Stimulated activated CD4-positive, alpha-beta T cell treated with anti-CD3 and anti-CD28 coated beads, Interleukin-4, amount 100 ng/mL, for 24 hours (primary cell): Measurements from ENCODE around the gene ERP44.
"Not testable (repeated sequence)": the region's sequence is repeated elsewhere in the genome, so short reads cannot be mapped to it uniquely, and the experiment has no call there.

ENCODE experiments used
- DNase-seq: peaks from one replicate; pipeline ENCODE4 v3.0.0-alpha.2; 2020

ERP44 gene

DNA sequence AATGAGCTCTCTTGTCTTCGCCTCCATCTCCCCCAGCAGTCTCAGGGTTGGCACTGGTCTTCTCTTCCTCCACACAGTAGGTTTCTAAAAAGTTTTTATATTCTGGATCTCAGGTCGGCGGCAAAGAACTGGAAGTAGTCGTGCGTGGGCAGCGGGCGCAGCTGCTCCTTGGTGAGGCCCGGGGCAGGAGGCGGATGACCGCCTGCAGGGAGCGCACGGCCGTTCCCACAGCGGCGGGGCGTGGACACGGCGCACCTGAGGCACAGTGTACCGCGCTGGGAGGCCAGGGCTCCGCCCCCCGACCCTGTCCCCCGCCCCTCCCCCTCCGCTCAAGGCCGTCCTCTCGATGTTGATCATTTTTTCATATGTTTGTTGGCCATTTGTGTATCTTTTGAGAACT, 99.9 kb downstream of the ERP44 start:
- no peak for DNase-seq

DNA sequence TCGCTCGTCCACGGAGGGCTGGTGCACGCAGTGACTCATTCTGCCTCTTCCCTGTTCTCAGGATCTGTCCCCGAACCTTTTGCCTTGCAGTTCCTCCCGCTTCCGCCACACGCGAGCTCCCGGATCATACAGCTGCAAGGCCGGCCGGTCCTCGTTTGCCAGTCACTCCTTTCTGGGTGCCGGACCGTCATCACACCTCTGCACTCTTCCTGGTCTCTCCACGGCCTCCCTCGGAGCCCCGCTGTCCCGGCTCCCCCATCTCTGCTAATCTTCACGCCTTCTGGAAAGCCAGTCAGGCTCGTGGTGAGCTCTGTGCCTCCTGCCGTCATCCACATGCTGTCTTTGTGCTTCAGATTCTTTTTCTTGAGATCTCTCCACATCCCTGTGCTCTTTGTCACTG, 100.5 kb downstream of the ERP44 start:
- no peak for DNase-seq

DNA sequence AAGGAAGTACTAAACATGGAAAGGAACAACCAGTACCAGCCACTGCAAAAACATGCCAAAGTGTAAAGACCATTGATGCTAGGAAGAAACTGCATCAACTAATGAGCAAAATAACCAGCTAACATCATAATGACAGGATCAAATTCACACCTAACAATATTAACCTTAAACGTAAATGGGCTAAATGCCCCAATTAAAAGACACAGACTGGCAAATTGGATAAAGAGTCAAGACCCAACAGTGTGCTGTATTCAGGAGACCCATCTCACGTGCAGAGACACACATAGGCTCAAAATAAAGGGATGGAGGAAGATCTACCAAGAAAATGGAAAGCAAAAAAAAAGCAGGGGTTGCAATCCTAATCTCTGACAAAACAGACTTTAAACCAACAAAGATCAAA, 108.3 kb downstream of the ERP44 start:
- DNase-seq = not testable (repeated sequence)

DNA sequence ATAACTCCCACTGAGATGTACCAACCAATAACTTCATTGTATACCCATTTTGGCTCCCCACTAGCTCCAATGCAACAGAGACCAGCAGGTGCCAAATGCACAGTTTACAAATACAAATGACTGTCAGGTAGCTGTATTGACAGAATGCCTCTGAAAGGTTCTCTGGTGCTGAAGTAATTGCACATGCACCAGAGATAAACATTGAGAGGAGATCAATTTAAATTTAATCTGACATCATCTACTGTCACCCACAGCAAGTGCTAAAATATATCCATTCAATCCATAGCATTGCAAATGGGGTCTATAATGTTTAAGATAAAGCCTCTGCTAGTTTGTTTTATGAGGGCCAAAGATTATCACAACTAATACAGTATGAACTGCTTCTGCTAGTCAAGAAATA, 112.2 kb downstream of the ERP44 start:
- DNase-seq = no peak

DNA sequence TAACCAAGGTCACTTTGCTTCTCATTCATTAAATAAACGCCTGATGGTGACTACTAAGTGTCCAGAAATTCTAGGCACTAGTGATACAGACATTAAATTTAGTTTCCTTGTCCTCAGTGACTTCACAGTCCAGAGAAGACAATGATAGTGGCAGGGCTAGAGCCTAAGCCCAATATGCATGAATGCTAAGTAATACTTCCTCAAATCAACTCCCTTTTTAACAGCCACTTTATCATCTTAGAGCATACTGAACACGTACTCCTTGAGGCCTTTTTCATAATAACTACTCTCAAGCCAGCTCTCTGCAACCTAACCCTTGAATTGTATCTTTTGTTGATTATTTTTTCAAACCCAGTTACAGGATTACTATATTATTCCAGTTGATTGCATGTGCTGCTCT, 118.2 kb downstream of the ERP44 start:
- DNase-seq = no peak

DNA sequence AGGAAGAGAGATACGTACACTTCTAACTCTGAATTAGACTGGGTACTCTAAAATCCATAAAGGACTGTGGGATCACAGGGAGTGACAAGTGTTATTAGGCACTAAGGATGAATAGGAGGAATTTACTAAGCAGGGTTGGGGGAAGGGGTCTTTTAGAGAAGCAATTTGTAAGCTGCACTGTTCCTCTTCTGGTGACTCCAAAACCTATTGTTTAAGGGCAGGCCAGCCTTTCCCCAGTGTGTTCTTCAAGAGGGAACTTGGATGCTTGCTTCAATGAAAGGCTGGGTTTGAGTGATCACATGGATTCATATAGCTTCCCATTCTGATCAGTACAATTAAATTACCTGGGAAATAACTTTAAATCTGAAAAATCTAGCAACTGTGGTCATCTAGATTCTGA, 120.6 kb downstream of the ERP44 start:
- DNase-seq = no peak

DNA sequence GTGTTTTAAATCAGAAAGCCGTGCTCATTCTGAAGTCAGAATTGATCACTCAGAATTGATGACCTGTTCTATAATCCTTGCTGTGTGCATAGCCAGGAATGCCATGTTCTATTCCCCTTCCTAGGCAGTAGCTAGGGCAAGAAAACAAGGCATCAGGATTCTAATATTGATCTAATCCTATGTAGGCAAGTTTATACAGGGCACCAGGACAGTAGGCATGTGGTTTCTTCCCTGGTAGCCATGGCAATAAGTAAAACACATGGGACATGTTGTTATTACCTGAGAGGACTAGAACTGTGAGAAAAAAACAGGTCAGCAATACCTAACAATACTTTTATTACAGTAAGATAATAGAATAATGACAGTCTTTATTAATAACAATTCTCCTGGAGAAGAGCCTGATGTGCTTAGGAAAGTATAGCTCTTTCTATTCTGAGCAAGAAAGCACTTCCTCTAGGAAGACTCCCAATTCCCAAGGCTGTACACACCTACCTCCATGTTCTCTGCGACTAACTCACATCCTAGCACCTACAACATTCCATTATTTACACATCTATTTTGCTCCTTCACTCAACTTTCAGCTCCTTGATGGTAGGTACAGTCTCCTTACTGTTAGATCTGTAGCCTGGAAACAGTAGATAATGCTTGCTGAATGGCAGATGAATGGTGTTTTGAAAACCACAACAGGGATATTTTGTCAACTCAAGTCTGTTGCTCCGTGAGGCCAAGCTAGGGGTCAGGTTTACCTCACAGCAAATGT, 121.6 kb downstream of the ERP44 start:
- DNase-seq = no peak

DNA sequence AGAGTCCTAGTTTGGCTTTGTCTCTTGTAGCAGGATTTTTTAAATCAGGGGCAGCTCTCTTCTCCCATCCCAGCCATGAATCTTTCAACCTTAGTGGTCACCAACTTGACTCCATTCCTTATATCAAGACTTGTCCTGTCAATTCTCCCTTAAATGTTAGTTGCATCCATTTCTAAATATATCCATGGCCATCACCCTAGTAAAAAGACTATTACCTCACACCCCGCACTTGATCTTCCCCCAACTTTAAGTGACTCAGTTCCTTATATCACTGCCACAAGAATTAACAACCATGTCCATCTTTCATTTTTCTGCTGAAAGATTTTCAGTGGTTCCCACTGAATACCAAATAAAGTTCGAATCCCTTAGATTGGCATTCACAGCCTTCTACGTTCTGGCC, 125.3 kb downstream of the ERP44 start:
- DNase-seq = no peak

DNA sequence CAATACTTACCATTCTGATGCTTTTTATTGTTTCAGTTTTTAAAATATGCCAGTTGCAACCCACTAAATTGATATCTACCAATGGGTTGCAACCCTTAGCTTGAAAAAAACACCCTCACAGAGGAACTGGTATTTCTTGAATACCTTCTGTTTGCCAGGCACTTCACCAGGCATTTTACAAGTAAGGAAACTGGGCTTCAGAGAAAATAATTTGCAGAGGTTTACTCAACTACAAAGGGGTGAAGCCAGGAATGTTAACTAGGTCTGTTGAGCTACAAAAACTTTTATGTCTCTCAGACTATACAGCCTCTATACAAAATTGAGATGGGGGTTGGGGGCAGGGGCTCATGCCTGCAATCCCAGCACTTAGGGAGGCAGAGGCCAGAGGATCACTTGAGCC, 127.4 kb downstream of the ERP44 start:
- no peak for DNase-seq

DNA sequence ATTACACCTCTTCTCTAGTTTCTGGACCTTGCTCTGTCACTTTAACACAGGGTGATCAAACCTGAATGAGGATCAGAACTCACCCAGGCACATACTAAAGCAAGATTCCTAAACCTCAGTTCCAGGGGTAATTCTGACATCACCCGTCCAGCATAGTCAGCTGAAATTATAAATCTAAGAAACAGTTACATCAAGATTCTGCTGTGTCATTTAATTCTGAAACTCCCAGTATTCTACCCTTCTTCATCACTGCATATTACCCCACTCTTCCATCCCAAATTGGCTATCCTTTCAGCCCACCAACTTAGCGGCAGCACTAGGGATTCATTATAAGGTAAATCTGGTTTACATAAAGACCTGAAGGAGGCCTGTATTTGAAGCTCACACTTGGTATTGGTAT, 128.3 kb downstream of the ERP44 start:
- DNase-seq = no peak

DNA sequence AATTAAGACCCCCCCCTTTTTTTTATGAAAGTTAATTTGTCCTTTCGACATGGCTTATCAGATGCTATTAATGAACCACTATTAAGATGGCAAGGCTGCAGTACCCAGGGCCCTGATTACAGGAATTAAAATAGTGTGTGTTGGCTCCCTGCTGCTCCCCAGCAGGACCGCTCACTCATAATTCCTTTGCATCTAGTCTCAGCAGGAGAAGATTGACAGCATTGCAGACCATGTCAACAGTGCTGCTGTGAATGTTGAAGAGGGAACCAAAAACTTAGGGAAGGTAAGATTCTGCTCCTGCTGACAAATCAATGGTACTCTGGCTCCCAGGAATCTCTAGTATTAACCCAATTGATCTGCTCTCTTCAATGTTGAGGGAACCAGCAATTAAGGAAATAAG, 131.3 kb downstream of the ERP44 start:
- DNase-seq = no peak

DNA sequence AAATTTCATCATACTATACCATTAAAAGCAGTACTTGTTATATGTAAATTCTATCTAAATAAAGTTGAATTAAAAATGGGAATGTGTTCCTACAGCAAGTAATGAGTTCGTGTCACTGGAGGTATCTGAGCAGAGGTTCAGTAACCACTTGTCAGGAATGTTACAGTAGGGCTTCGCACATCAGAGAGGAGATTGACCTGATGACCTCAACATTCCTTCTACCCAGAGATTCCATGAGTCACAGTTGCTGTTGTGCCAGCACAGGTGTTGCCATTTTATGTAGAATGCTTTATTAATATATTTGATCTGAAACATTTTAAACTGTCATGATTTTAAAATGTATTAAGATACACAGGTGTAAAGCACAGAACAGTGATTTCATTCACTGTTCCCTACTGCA, 132.1 kb downstream of the ERP44 start:
- DNase-seq = no peak

DNA sequence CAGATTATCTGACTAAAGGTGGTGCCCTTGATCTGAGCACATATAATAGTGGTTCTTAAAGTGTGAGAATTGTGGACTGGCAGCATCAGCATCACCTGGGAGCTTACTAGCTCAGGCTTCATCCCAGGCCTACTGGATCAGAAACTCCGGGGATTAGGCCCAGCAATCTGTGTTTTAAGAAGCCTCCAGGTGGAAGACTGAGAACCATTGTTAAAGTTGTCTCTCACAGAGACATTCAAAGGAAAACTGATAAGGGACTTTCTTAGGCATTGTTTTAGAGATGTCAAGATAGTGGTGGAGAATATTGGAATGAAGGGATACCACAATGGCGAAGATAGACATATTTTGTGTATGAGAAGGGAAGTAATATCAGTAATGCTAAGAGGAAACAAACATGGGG, 132.8 kb downstream of the ERP44 start:
- DNase-seq = no peak

DNA sequence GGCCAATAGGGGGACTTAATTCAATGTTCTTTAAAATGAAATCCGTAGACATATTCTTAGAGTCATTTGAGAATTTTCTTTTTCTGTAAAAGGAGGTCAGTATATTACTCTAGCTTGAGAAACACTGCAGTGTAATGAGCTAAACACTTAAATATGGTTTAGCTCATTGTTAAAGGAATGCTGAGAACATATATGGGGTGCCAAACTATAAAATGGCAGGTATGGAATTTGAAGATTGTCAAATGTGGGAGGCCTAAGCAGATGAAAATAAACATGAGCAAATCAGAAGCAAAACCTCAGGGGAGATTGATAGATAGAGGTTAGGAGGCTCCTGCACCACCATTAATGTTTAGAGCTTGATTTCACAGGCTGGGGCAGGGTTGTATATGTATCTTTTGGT, 134.5 kb downstream of the ERP44 start:
- no peak for DNase-seq

DNA sequence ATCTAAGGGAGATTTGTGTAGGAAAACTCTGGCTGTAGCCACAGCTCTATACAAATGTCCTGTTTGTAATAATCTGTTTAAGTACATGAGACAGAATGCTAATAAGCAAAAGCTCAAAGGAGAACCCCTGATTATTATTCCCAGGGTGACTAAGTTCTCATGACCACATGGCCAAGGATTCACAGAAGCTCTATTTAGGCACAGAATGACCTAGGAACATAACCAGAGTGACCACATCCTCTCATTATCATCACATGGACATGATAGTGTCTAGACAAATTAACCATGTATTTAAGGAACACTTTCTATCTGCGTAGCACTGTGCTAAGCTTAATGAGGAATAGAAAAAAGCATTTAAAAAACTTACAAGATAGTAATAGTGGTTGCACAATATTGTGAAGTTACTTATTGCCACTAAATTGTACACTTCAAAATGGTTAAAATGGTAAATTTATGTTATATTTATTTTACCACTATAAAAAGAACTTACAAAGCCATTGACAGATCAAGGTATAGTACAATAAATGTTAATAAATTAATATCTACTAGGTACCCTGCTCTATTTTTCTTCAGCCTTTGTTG, 136.0 kb downstream of the ERP44 start:
- no peak for DNase-seq

DNA sequence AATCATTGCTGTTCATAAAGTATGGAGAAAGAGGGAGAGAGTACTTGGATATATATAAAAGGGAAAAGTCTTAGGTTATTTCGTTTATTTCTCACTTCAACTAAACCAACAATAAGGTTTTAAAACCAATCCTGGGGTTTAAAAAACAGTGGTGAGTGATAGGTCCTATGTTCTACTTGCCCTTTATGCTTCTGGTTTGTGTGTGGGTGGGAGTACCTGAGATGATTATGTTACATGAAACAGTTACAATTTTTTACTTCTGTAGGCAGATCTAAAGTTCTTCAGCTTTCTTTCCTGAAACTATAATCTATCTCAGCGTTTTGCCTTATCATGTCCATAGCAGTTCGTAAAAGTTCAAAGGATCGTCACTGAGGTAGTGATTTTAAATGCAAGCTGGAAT, 143.2 kb downstream of the ERP44 start:
- DNase-seq = no peak

DNA sequence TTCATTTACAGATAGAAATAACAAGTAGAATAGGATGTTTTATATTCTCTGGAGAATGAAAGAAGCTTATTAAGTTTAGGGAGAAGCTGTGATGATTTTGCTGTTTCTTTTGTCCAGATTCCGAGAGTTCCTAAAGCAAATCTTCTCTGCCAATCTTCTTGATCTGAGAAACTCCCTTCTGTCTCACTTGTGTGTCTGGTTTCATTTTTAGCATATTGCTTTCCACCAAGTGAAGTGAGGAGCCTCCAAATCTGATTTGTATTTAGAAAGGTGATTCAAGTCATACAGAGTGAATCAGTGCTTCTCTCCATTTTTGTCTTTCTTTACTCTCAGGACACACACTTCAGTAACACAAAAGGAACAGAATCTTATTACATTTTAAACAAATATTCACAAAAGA, 144.0 kb downstream of the ERP44 start:
- no peak for DNase-seq

DNA sequence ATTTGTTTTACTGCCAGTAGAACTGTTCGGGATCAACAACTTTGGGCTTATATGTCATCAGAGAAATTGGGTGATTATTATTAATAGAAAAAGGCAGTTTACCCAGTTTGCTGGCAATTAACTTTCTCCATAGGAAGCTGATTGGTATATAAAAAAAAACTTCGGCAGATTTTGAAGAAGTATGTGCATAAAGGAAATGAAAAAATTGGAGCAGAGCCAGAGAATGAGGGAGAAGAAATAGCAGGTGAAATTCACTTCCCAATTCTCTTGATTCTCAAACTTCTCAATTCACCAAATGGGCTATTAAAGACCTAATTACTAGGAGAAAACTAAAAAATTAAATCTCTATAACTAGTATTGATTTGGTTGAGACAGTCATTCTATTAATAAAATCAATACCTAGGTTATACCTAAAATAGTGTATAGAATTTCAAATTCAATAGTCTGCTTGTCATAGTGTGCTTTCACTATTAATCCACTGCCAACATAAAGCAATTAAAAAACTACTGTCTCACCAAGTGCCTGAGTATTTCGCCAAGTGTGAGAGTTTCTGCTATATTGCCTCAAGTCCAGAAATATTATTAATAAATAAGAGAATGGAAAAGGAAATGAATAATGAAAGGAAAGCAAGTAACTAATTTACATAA, 144.8 kb downstream of the ERP44 start:
- no peak for DNase-seq

DNA sequence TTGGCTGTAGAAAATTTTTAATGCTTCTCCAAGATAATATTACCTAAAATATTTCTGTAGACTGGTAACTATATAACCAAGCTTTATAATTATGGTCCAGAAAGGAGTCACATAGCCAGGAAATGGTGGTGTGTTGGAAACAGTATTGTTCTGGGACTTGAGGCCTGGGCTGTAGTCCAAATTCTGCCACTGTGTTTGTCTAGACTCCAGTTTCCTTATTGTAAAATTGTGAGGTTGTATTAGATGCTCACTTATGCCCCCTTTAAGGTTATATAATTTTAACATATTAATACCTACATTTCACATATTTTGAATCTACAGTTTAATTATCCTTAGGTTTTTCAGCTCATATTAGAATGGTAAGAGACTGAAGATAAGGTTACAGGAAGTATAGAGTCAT, 149.9 kb downstream of the ERP44 start:
- DNase-seq = no peak

DNA sequence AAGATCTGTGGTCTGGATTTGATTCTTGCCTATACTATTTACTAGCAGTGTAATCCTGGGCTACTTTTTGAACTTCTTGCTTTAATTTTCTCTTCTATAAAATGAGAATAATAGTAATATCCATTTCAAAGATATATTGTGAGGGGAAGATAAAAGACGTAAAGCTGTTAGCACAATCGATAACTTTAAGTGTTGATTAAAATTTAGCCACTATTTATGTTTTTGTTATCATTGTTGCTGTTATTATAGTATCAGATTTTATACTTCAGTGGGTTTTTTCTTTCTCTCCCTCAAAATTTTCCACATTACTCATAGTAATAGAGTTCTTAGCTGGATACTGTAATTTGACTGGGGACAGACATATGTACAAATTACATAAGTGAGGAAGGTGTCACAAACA, 150.3 kb downstream of the ERP44 start:
- DNase-seq = no peak

DNA sequence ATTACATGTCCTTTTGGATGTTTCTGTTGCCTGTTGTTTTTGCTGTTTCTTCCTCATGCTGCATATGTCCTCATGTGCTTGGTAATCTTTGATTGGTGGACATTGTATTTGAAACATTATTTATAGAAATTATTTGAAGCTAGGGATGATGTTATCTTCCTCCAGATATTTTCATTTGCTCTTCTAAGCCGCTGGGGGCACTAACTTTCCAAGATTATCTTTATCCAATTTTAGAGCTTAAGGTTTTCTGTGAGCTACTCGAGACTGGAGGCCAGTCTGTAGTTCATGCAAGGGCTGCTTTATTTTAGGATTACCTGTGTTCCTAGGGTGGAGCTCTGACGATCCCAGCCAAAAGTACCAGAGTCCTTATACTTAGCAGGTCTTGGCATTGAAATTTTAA, 151.4 kb downstream of the ERP44 start:
- no peak for DNase-seq

DNA sequence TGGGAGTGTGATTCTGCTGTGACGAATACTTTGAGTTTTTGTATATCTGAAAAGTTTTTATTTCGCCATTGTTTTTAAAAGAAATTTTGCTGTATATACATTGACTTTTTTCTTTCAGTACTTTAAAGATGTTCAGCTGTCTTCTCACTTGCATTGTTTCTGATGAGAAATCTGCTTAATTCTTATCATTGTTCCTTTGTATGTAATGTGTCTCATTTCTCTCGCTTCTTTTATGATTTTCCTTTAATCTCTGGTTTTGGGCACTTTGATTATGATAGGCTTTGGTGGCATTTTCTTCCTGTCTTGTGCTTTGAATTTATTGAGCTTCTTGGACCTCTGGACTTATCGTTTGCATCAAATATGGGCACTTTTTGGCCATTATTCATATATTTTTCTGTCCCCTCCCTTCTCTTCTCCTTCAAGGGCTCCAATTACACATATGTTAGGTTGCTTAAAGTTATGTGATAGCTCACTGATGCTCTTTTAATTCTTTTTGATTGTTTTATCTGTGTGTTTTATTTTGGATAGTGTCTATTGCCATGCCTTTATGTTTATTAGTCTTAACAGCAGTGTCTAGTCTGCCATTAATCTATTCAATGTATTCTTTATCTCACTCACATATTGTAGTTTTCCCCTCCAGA, 161.7 kb downstream of the ERP44 start:
- DNase-seq = no peak

DNA sequence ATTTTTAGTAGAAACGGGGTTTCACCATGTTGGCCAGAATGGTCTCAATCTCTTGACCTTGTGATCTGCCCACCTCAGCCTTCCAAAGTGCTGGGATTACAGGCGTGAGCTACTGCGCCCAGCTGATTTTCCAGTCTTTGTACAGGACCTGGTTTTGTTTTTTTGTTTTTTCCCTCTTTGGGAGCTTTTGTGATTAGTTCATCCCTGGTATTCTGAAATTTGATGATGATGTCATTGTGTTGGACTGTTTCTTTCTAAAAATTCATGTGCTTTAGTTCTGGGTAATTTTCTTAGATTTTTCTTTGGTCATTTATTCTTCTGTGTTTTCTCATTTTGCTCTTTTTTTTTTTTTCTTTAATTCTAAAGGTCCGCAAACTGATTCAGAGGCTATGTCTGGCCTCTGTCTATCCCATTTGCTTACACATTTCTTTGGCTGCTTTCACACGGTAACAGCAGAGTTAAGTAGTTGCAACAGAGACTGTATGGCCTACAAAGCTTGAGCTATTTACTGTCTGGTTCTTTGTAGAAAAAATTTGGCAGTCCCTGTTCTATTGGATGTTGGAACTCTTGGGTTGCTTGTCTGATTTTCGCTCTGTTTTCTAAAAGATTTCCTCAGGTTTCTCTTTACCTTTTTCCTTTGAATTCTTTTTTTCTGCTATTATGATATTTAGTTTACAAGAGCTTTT, 167.5 kb downstream of the ERP44 start:
- no peak for DNase-seq

DNA sequence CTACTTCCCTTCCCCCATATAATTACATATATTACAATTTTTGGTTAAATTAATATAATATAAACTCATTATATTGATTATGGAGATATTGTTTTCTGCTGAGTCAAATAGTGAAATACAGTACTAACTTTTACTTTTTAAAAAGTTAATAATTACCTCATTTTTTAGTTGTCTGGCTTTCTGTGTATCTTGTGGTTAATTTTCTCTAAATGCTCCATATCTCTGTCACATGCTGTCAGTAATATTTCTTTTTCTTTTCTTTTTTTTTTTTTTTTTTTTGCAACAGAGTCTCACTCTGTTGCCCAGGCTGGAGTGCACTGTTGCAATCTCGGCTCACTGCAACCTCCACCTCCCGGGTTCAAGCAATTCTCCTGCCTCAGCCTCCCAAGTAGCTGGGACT, 169.1 kb downstream of the ERP44 start:
- no peak for DNase-seq
